Mucosa of descending colon (tissue), 3 donors: Measurements from ENCODE around the gene TWF2. TPM values are rescaled to one million over a fixed set of nuclear protein-coding genes. Genes with fewer than 3 reads are reported as not detected.
A peak's percentile ranks its signal among the peaks of the same experiment; 100 is the strongest.

ENCODE experiments used
- ATAC-seq: fragments of 200-7000 bp; cut with Tn5 transposase; one replicate; pipeline ENCODE4 v1.9.1; 2020; ENCODE audit warnings: mild to moderate bottlenecking, moderate library complexity
- DNase-seq, 3 donors: peaks; one replicate each; pipeline ENCODE4 v3.0.0-alpha.2; 2020
- H3K36me3 ChIP-seq: fragments of 200-600 bp; one replicate; pipeline ENCODE4 v1.8.0; 2021; ENCODE audit warnings: low read depth, mild to moderate bottlenecking
- H3K4me1 ChIP-seq: fragments of 200-600 bp; one replicate; pipeline ENCODE4 v1.8.0; 2021; ENCODE audit warnings: low read depth, mild to moderate bottlenecking
- H3K4me3 ChIP-seq: fragments of 200-600 bp; one replicate; pipeline ENCODE4 v1.8.0; 2021; ENCODE audit warnings: mild to moderate bottlenecking
- H3K9me3 ChIP-seq: fragments of 200-600 bp; one replicate; pipeline ENCODE4 v1.8.0; 2021; ENCODE audit warnings: mild to moderate bottlenecking
- CTCF ChIP-seq: fragments of 200-600 bp; IDR thresholded peaks from one replicate; pipeline ENCODE4 v1.8.0; 2022; ENCODE audit warnings: antibody characterized with exemption, mild to moderate bottlenecking
- intact Hi-C, 2 donors: fragments of 100-400 bp; cut with DNase I in 1 of 2; cut with micrococcal nuclease in 1 of 2; formaldehyde crosslinking; loops; one replicate each; pipeline versions ENCODE4 v1.11.0 to v1.11.1; 2022; cut with DNase I, micrococcal nuclease
- total RNA-seq, 3 donors: library from RNA; stranded (reverse); fragmentation: NEBNext Ultra II Directional in 2 of 3; extraction: Animal tissue kit (Norgen Biotek cat#: 25700) in 2 of 3; gene quantifications; one replicate each; pipeline versions ENCODE4 v1.2.1 to v1.2.4, GENCODE V29; 2021 to 2023
- donor health status: DM: no; HTN: no; CAD: no; lungs with moderate emphysema.
- donor health status: DM: no; HTN: no; CAD: no.
- donor health status: DM: no; HTN: yes; CAD: no.

The TWF2 gene
- total RNA-seq, 3 donors from 2014 or later: 39.1 to 41.1 (median 41.0) TPM

- intact Hi-C loops: no loop called here
- DNase-seq: peak; percentile 29 to 56 (median 53)
- Histone ChIP-seq H3K9me3 (no peaks in the 10 kb centered on the region), H3K4me3 (no peak overlapping the region), H3K36me3 (no peaks in the 10 kb centered on the region), H3K4me1 (peaks cover 21% of the 10 kb centered on the region)
- peak; percentile 20 for ATAC-seq
- TF ChIP-seq CTCF: no peak
Measured at GRCh38 chr3:52240059-52240885, 1.3 kb upstream of the TWF2 start.

DNA sequence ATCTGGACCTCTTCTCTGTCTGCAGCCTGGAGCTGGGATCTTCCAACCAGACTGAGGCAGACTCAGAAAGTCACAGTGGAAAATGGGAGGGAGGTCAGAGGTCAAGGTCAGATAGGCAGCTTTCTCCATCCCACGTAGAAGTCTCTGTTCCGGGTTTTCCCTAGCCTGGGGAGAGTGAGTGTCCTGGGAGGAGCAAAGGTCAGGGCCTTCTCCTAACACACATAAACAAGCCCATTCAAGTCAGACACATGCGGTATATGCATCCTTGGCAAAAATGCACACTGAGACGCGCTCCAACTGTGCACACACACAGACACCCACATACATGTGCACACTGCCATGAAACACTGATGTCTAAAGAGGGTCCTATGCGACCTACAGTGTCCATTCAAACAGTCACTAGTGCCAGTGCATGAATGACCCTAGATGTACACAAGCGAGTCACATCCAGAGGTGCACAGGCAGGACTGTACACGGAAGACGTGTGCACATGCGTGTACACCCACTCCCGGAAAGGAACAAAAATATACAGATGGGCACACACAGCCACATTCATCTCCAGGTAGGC is 681 bp downstream of the TWF2 start:
- ATAC-seq (peak; percentile 42), DNase-seq (no peak)
- no peak for TF ChIP-seq CTCF
- Histone ChIP-seq H3K9me3 (no peaks in the 10 kb centered on the region), H3K4me3 (peak overlapping the region; percentile 79), H3K36me3 (no peaks in the 10 kb centered on the region), H3K4me1 (peaks cover 21% of the 10 kb centered on the region)
- intact Hi-C loops: no loop called here

DNA sequence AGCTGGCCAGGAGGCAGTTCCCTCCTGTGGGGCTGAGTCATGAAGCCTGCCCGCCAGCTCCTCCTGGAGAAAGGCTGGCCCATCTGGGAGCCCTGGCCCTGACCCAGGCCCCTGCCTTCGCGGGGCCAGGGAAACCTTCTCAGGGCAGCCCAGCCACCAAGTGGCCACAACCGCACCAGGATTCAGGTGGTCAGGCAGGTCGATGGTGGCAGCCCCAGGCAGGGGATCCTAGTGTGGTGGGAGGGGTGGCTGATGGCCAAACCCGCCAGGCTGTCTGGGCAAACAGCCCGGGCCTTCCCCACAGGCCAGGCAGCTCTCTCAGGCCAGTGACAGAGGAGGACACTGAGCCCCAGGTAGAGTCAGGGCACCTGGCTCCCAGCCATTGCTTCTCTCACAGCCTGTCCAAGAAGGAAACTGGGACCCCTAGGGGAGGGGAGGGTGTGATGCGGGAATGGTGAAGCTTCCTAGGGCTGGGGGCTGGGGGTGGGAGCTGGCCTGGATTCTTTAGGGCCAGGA is 1.2 kb downstream of the TWF2 start:
- Histone ChIP-seq H3K4me1 (peaks cover 21% of the 10 kb centered on the region), H3K4me3 (no peak overlapping the region), H3K36me3 (no peaks in the 10 kb centered on the region), H3K9me3 (no peaks in the 10 kb centered on the region)
- DNase-seq (peak; percentile 56 to 85 (median 73)), ATAC-seq (peak; percentile 42)
- intact Hi-C loops: no loop called here
- TF ChIP-seq CTCF: no peak

DNA sequence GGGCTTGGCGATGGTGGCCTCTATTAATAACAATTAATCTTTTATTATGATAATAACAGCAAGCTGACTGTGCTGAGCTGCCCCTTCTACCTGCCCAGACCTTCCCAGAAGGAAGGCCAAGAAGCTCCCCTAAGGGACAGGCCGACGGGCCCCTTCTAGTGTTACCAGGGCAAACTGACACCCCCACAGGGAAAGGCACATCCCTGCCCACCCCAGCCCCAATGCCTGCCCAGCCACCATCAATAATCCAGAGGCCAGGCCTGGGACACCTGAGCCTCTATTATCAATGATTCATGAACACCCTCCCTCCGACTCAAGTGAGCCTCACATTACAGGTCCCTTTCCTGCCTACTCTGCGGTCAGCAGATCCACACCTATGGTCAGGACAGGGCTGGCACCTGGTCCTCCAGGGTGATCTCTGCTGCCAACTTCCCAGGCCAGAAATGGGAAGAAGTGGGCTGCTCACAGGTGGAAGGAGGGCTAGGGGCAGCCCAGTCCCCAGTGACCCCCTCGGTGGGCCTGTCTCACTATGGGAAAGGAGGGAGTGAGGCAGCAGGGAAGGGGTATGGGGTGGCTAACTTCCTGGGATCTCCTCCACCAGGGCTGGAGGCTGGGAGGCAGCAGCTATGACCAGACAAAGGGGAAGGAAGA is 1.8 kb downstream of the TWF2 start:
- TF ChIP-seq CTCF: no peak
- Histone ChIP-seq H3K4me1 (peaks cover 21% of the 10 kb centered on the region), H3K36me3 (no peaks in the 10 kb centered on the region), H3K4me3 (no peak overlapping the region), H3K9me3 (no peaks in the 10 kb centered on the region)
- DNase-seq: peak in 1 of 3 donors; percentile 31
- intact Hi-C loops: no loop called here
- ATAC-seq: no peak

DNA sequence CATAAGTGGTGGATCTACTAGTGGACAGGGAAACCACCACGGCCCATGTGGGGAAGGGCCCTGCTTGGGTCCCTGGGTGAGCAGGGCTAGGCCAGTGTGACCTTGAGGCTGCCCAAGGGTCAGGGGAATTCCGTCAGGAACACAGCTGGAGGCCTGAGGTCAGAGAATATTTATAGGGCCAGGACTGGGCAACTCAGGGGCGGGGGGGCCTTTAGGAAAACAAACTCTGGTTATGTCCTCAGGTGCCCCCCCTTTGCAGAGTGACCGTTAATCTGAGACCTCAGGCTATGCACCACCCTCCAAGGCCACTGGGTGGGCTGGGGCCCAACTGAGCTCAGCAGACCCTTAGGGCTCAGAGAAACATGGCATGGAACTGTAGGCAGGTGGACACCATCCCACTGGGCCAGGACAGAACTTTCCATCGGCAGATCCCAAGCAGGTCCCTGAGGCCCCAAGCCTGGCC is 2.5 kb downstream of the TWF2 start:
- Histone ChIP-seq H3K4me1 (peaks cover 21% of the 10 kb centered on the region), H3K4me3 (no peak overlapping the region), H3K36me3 (no peaks in the 10 kb centered on the region), H3K9me3 (no peaks in the 10 kb centered on the region)
- DNase-seq (peak in 1 of 3 donors; percentile 24), ATAC-seq (no peak)
- TF ChIP-seq CTCF: no peak
- intact Hi-C loops: no loop called here
